ENCODE data around the gene ANGPTL4. TPM values are rescaled to one million over a fixed set of nuclear protein-coding genes. Genes with fewer than 3 reads are reported as not detected.

The ANGPTL4 gene
- polyA plus RNA-seq, 1 donor from 2014 or later = not detected

- Histone ChIP-seq H3K36me3 (ENCODE audit: insufficient read depth, low read length) (no peaks in the 10 kb centered on the region), H3K27ac (ENCODE audit: low read length) (no peak overlapping the region), H4K20me1 (ENCODE audit: insufficient read depth) (no peaks in the 10 kb centered on the region), H3K4me3 (ENCODE audit: low read length) (no peak overlapping the region), H3K9me2 (ENCODE audit: insufficient read depth, low read length) (no peaks in the 10 kb centered on the region), H3F3A (ENCODE audit: insufficient read depth, low read length, poor library complexity, severe bottlenecking) (no peaks in the 10 kb centered on the region), H2AFZ (ENCODE audit: low read depth, low read length) (no peak overlapping the region), H3K79me2 (replicated peaks; ENCODE audit: insufficient read depth, low read length) (no peaks in the 10 kb centered on the region), H3K9ac (ENCODE audit: low read length) (no peak overlapping the region), H3K27me3 (ENCODE audit: insufficient read depth, low read depth, low read length) (peaks cover 35% of the 10 kb centered on the region), H3K9me3 (ENCODE audit: low read length) (no peaks in the 10 kb centered on the region), H3K4me2 (ENCODE audit: low read length) (no peak overlapping the region)
- no peak for TF ChIP-seq REST (IDR thresholded peaks at IDR 0.05; ENCODE audit: borderline replicate concordance)
Measured at GRCh38 chr19:8360196-8360595, 3.8 kb upstream of the ANGPTL4 start.

GRCh38 chr19:8361921-8362793, 1.8 kb upstream of the ANGPTL4 start:
- no peaks in the 10 kb centered on the region for H3F3A ChIP-seq (ENCODE audit: insufficient read depth, low read length, poor library complexity, severe bottlenecking)
- TF ChIP-seq EZH2 (IDR thresholded peaks at IDR 0.05; ENCODE audit: borderline replicate concordance, insufficient read depth, low read length, poor library complexity, severe bottlenecking) (no peak), POLR2AphosphoS5 (IDR thresholded peaks at IDR 0.05) (no peak), SMC3 (conservative IDR thresholded peaks at IDR 0.05; ENCODE audit: poor library complexity) (no peak), EP300 (conservative IDR thresholded peaks at IDR 0.05; ENCODE audit: poor library complexity, severe bottlenecking) (no peak), MXI1 (conservative IDR thresholded peaks at IDR 0.05; ENCODE audit: poor library complexity, severe bottlenecking) (no peak), RAD21 (conservative IDR thresholded peaks at IDR 0.05) (no peak), TAF1 (IDR thresholded peaks at IDR 0.05; ENCODE audit: low read depth) (no peak), CTCF (IDR thresholded peaks at IDR 0.05; ENCODE audit: poor library complexity, severe bottlenecking) (no peak), REST (IDR thresholded peaks at IDR 0.05; ENCODE audit: borderline replicate concordance) (no peak)
- peaks cover 45% of the 10 kb centered on the region for H3K27me3 ChIP-seq (ENCODE audit: insufficient read depth, low read depth, low read length)
- no peaks in the 10 kb centered on the region for H4K20me1 ChIP-seq (ENCODE audit: insufficient read depth)
- H3K79me2 ChIP-seq (replicated peaks; ENCODE audit: insufficient read depth, low read length) = no peaks in the 10 kb centered on the region
- no peak overlapping the region for H3K4me3 ChIP-seq (ENCODE audit: low read length)
- no peak overlapping the region for H3K9ac ChIP-seq (ENCODE audit: low read length)
- no peaks in the 10 kb centered on the region for H3K36me3 ChIP-seq (ENCODE audit: insufficient read depth, low read length)
- H3K9me3 ChIP-seq (ENCODE audit: low read length) = no peaks in the 10 kb centered on the region
- H2AFZ ChIP-seq (ENCODE audit: low read depth, low read length) = no peak overlapping the region
- H3K9me2 ChIP-seq (ENCODE audit: insufficient read depth, low read length) = no peaks in the 10 kb centered on the region
- no peak overlapping the region for H3K4me2 ChIP-seq (ENCODE audit: low read length)
- H3K27ac ChIP-seq (ENCODE audit: low read length) = no peak overlapping the region
